Fibroblast of lung (primary cell): ENCODE results near the gene CDH6.

ENCODE experiments used
- EZH2 ChIP-seq: IDR thresholded peaks from 2 replicates; pipeline ENCODE4 v1.5.1; 2012; ENCODE audit warnings: low read length, control low read depth, mild to moderate bottlenecking; ENCODE audit errors: missing control alignments
- TF ChIP-seq, protein P1 (sequence below), 2 donors: IDR thresholded peaks in 1 of 2; conservative IDR thresholded peaks in 1 of 2; 1 replicate in 1 of 2; 2 replicates in 1 of 2; pipeline ENCODE4 v1.5.1; 2011 to 2012; ENCODE audit warnings: low read length in 2 of 2, control low read depth in 1 of 2, inconsistent platforms in 1 of 2, low read depth in 1 of 2, mild to moderate bottlenecking in 1 of 2

DNA sequence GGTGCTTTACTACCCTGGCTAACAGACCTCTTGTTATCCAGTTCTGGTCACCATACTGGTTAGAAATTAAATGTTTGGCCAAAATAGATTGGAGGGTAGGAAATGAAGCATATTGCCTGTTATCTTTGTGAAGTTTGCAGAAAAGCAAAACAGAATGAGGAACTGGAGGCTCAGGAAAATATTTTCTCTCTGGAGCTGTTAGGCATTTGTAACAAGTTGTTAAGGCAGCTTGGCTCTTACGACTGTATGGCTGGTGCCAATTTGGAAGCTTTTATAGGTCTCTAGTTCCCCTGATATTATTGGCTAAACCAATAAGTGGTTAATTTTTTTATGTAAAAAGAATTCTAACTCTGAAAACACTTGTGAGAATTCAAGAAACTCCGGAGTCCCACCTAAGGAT, 35.8 kb downstream of the CDH6 start:
- TF ChIP-seq, protein P1, sequence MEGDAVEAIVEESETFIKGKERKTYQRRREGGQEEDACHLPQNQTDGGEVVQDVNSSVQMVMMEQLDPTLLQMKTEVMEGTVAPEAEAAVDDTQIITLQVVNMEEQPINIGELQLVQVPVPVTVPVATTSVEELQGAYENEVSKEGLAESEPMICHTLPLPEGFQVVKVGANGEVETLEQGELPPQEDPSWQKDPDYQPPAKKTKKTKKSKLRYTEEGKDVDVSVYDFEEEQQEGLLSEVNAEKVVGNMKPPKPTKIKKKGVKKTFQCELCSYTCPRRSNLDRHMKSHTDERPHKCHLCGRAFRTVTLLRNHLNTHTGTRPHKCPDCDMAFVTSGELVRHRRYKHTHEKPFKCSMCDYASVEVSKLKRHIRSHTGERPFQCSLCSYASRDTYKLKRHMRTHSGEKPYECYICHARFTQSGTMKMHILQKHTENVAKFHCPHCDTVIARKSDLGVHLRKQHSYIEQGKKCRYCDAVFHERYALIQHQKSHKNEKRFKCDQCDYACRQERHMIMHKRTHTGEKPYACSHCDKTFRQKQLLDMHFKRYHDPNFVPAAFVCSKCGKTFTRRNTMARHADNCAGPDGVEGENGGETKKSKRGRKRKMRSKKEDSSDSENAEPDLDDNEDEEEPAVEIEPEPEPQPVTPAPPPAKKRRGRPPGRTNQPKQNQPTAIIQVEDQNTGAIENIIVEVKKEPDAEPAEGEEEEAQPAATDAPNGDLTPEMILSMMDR (conservative IDR thresholded peaks at IDR 0.05 in 1 of 2, IDR thresholded peaks at IDR 0.05 in 1 of 2; ENCODE audit: low read depth in 1 of 2, low read length in 2 of 2): no peak
- TF ChIP-seq EZH2: no peak
